Dedifferentiated amniotic fluid mesenchymal stem cell (primary cell): ENCODE data around the gene VAC14.
"Not testable (repeated sequence)": the region's sequence is repeated elsewhere in the genome, so short reads cannot be mapped to it uniquely, and the experiment has no call there.

Source experiments
- DNase-seq: peaks from one replicate; pipeline ENCODE4 v3.0.0-alpha.2; 2016; ENCODE audit errors: extremely low spot score

The VAC14 gene

GRCh38 chr16:70681382-70682238 lies 119.3 kb downstream of the VAC14 start:
- no peak for DNase-seq

- no peak for DNase-seq
Observed at GRCh38 chr16:70680495-70681381, 120.2 kb downstream of the VAC14 start.

- no peak for DNase-seq
Observed at GRCh38 chr16:70679671-70680494, 121.1 kb downstream of the VAC14 start.

- DNase-seq: no peak
Observed at GRCh38 chr16:70678898-70679670, 121.9 kb downstream of the VAC14 start.

- DNase-seq: no peak
Observed at GRCh38 chr16:70678121-70678897, 122.6 kb downstream of the VAC14 start.

- no peak for DNase-seq
Observed at GRCh38 chr16:70677499-70678120, 123.3 kb downstream of the VAC14 start.

- no peak for DNase-seq
Observed at GRCh38 chr16:70676675-70677498, 124.1 kb downstream of the VAC14 start.

- no peak for DNase-seq
Observed at GRCh38 chr16:70675851-70676513, 125.0 kb downstream of the VAC14 start.

- DNase-seq: no peak
Observed at GRCh38 chr16:70674221-70675014, 126.5 kb downstream of the VAC14 start.

GRCh38 chr16:70670938-70671337 lies 130.0 kb downstream of the VAC14 start:
- DNase-seq: not testable (repeated sequence)

GRCh38 chr16:70670175-70670574 lies 130.8 kb downstream of the VAC14 start:
- DNase-seq: no peak

- no peak for DNase-seq
Observed at GRCh38 chr16:70665806-70666735, 134.9 kb downstream of the VAC14 start.

- DNase-seq: no peak
Observed at GRCh38 chr16:70665113-70665694, 135.8 kb downstream of the VAC14 start.

- no peak for DNase-seq
Observed at GRCh38 chr16:70664325-70665112, 136.4 kb downstream of the VAC14 start.
